Smooth muscle cell of the brain vasculature (primary cell): ENCODE measurements around the gene SLAMF9.

Source experiments
- DNase-seq: peaks from one replicate; pipeline ENCODE4 v3.0.0-alpha.2; 2012; ENCODE audit warnings: low read depth, low spot score

SLAMF9 gene

DNA sequence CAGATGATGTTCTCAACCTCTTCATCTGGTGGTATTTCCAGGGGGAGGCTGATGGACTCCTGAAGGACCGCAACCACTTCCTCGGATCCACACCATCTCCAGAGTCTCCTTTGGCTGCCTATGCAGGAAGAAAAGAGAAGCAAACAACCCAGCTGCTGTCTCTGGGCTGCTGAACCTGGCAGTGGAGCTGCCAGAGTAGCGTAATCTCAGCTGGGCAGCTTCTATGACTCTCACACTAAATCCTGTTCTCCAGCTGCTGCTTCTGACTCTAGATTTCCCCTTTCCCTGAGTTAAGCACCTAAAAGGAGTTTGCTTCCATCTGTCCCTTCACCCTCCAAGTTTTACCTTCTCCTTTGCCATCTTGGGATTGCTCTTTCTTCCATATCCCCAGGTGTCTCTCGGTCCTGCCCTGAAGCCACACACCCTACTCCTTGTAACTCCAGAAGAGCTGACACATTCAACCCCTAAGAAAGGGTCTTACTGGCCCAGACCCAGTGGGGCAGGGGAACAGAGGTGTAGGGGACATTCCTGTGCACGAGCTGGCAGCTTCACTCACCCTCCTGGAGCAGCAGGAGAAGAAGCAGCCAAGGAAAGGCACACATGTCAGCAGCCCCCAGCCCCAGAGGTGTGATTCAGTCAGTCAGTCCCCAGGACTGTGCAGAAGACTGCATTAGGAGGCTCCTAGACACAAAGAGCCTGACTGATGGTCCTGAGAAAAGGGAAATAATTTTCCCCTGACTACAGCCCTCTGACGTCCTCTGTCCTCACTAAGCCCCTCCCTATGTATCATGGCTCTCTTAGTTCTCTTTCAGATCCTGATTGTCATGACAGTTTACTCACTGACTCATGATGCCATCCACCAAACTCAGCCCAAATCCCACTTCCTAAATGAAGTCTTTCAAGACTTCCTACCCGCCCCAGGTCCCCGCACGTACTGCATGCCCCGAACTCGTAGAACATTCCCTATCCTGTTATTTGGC, at the start of gene SLAMF9:
TSS of gene SLAMF9 (minus strand) at position 702 of the 980 bp plus-strand sequence. CDS start at position 602, 100 bp downstream.
- no peak for DNase-seq

GRCh38 chr1:160001440-160001839, 47.4 kb upstream of the SLAMF9 start:
- no peak for DNase-seq

GRCh38 chr1:159999204-159999603, 45.2 kb upstream of the SLAMF9 start:
- DNase-seq, result no peak

DNA sequence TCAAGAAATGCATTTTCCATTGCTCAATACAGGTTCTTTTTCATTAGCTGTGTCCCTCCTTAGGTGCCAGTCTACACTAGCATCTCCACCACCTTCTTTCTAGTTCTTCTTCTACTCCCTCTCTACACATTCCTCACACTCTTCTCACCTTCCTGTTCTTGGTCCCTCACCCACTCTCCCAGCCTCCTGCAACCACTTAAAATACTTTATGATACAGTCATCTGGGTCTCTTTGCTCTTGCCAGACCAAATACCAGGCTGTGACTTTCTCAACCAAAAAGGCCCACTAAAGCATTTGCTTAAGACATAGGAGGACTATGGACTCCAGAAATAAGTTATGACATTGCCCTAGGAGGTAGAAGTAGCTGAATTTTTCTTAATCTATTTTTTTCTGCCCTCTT, 42.6 kb upstream of the SLAMF9 start:
- DNase-seq, result no peak

GRCh38 chr1:159994896-159995295, 40.9 kb upstream of the SLAMF9 start:
- no peak for DNase-seq

DNA sequence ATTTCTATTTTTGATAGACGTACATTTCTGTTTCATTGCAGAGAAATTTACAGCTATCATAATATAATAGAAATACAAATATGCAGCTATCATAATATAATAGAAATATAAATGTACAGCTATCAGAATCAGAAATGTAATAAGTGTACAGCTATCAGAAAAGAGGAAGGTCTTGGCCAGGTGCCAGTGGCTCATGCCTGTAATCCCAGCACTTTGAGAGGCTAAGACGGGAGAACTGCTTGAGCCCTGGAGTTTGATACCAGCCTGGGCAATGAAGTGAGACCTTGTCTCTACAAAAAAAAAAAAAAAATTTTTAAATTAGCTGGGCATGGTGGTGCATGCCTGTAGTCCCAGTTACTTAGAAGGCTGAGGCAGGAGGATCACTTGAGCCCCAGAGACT, 39.9 kb upstream of the SLAMF9 start:
- no peak for DNase-seq

DNA sequence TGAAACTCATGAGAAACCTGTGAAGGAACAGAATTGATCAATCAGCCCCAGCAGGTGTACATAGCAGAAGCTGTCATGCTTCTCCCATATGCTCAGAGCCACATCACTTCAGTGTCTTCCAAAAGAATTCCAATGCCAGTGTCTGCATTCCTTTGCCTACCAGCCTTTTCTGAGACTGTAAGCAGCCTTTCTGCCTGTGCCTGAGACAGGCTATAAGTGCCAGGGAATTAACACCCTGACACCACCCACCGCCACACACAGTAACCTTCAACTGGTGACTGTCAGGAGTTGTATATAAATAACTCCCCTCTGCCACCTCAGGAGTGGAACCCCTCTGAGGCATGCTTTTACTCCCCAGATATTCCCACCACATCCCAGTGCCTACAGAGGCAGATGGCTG, 38.1 kb upstream of the SLAMF9 start:
- no peak for DNase-seq

GRCh38 chr1:159991513-159991912, 37.5 kb upstream of the SLAMF9 start:
- DNase-seq, result no peak

GRCh38 chr1:159990005-159990404, 36.0 kb upstream of the SLAMF9 start:
- DNase-seq, result no peak

DNA sequence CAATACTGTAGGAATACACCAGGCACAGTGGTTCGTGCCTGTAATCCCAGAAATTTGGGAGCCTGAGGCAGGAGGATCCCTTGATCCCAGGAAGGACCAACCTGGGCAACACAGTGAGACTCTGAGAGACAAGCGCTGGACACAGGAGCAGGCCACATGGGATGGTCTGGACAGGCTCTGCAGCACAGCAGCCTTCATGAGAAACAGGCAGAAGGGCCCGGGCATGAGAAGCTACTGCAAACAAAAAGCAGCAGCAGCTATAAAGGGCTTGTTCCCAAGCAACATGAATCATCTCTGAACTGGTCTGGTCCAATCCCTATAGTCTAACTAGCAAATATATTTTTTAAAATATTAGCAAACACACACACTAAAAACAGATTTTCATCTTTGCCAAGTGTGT, 35.5 kb upstream of the SLAMF9 start:
- no peak for DNase-seq

DNA sequence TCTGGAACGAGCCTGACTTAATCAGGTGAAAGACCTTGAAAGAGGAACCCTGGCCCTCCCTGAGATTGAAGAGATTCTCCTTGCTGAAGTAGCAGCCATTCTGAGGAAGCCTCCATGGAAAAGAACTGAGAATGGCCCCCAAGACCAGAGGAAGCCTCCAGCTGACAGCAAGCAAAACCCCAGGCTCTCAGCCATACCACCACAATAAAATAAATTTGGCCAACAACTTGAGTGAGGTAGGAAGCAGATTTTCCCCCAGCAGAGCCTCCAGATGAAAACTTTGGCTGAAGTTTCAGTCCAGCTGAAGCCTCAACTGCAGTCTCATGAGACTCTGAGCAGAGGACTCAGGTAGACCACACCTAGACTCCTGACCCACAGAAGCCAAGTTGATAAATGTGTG, 34.0 kb upstream of the SLAMF9 start:
- DNase-seq, result no peak

GRCh38 chr1:159987186-159987585, 33.1 kb upstream of the SLAMF9 start:
- DNase-seq, result no peak

DNA sequence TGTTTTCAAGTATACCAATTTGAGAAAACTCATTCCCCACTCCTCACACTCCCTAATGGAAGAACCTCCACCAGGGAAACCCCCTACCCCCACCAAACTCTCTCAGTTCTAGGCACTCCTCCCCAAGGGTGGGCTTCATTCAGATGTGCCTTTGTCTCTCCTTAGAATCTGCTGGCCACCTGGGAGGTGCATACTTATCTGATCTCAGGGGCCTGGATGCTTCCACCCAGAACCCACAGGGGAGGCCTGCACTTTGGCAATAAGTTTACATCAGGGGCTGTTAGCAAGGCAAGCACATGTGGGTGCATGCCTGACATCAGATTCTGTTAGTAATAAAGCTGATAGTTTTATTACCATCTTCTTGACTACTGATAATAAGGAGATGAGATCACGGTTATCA, 32.5 kb upstream of the SLAMF9 start:
- DNase-seq, result no peak

GRCh38 chr1:159986093-159986492, 32.1 kb upstream of the SLAMF9 start:
- DNase-seq, result no peak

GRCh38 chr1:159985473-159985872, 31.4 kb upstream of the SLAMF9 start:
- no peak for DNase-seq

GRCh38 chr1:159983681-159984080, 29.6 kb upstream of the SLAMF9 start:
- no peak for DNase-seq

GRCh38 chr1:159982280-159982679, 28.2 kb upstream of the SLAMF9 start:
- DNase-seq, result no peak

GRCh38 chr1:159981351-159982055, 27.5 kb upstream of the SLAMF9 start:
- DNase-seq, result no peak

DNA sequence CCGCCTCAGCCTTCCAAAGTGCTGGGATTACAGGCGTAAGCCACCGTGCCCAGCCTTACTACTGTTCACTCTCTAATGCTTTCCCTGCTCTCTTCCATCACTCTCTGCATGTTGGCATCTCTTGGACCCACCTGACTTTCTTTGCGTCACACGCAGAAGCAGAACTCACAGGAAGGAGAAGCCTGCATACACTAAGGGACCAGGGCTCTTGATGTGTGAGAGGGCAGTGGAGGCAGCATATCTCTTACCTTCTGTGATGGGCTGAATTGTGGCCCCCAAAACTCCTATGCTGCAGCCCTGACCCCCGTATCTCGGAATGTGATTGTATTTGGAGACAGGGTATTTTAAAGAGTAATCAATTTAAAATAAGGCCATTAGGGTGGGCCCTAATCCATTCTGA, 26.7 kb upstream of the SLAMF9 start:
- DNase-seq, result no peak

DNA sequence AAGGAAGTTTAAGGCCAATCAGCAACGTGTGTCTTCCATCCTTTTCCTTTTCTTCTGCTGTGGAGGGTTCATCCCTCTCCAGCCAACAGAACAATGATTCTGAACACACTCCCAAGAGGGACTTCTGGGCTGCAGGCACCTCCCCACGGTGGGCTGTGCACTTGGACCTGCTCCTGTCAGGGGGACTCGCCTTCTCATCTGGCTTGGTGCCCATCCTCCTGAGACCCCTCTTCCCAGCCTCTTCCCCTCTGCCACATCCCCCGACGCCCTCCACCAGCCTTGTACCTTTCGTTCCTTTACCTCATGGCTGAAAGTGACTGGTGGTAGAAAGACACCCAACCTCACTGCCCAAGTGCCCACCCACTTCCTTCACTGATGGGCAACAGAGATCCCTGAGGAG, 26.0 kb upstream of the SLAMF9 start:
- DNase-seq, result no peak

DNA sequence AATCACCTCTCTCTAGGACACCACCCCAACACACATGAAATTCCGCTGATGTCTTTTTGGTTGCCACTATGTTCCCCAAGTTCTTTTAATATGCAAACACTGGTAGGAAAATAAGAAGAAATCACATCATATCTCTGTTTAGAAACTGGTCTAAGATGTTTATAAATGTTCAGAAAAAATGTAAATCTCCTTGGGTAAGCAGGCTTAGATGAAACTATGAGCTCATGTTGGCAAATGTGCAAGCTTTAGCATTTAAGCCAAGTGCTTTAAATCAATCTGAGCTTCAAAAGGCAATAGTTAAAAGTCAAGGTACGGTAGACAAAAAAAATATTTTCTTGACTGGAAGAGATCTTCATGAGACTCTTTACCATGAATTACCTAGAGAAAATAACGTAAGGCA, 25.2 kb upstream of the SLAMF9 start:
- no peak for DNase-seq

DNA sequence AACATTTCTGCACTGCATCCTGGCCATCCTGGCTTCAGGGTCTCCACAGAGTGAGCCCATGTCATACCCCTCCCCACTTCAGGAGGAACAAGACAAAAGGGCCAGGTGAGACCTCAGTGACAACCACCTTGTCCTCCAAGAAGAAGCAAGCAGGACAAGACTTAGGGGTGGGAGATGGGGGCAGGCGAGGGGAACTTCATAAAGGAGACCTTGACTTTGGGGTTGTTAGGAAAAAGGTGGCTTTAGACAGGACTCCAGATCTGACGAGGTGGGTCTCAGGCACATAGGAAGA, 24.0 kb upstream of the SLAMF9 start:
- DNase-seq, result no peak
